Retinal pigment epithelial cell (primary cell): Measurements from ENCODE around the gene ZNF280D.

Experiments used
- DNase-seq: peaks from one replicate; pipeline ENCODE4 v3.0.0-alpha.2; 2010; ENCODE audit warnings: low read depth
- H3K4me3 ChIP-seq: 2 replicates; pipeline ENCODE4 v1.5.1; 2011; ENCODE audit warnings: mild to moderate bottlenecking, low read length, control low read depth, moderate library complexity
- TF ChIP-seq, protein P1 (sequence below): conservative IDR thresholded peaks from 2 replicates; pipeline ENCODE4 v1.5.1; 2011; ENCODE audit warnings: low read depth, low read length, control low read depth, inconsistent platforms

Gene ZNF280D

DNA sequence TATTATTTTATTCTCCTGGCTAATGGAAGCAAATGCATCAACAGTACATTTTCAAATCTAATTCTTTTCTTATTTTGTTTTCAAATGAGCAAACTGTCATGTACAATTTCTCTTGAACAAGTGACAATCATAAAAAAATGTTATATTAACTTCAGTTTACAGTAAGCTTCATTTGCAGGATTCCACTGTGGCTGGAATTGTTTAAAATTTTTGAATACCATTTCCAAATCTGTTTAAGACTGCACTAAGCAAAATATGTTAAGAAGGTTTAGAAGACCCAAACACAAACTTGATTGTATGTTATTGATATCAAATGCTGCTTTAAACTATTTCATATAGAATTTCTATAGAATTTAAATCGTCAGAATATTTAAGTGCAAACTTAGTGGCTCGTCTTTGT lies 92.8 kb downstream of the ZNF280D start:
- DNase-seq, result no peak
- TF ChIP-seq, protein P1, sequence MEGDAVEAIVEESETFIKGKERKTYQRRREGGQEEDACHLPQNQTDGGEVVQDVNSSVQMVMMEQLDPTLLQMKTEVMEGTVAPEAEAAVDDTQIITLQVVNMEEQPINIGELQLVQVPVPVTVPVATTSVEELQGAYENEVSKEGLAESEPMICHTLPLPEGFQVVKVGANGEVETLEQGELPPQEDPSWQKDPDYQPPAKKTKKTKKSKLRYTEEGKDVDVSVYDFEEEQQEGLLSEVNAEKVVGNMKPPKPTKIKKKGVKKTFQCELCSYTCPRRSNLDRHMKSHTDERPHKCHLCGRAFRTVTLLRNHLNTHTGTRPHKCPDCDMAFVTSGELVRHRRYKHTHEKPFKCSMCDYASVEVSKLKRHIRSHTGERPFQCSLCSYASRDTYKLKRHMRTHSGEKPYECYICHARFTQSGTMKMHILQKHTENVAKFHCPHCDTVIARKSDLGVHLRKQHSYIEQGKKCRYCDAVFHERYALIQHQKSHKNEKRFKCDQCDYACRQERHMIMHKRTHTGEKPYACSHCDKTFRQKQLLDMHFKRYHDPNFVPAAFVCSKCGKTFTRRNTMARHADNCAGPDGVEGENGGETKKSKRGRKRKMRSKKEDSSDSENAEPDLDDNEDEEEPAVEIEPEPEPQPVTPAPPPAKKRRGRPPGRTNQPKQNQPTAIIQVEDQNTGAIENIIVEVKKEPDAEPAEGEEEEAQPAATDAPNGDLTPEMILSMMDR, result no peak

DNA sequence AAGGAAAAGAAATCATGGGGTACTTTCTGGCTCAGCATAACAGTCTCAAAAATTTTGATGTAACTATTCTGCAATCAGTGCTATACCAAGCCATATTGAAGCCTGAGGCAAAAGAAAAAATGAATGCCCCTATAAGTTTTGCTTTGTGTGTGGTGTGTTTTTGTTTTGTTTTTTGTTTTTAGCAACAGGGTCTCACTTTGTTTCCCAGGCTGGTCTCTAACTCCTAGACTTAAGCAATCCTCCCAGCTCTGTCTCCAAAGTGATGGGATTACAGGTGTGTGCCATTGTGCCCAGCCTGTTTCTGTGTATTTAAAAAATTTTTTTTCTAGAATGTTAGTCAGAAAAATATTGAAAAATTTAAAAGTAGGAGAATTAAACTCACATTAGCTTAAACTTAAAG lies 93.2 kb downstream of the ZNF280D start:
- no peak for DNase-seq
- no peak overlapping the region for H3K4me3 ChIP-seq
- TF ChIP-seq, protein P1, result no peak

More for the DNA sequence above, 92.8 kb downstream of the ZNF280D start:
- H3K4me3 ChIP-seq, result no peak overlapping the region

DNA sequence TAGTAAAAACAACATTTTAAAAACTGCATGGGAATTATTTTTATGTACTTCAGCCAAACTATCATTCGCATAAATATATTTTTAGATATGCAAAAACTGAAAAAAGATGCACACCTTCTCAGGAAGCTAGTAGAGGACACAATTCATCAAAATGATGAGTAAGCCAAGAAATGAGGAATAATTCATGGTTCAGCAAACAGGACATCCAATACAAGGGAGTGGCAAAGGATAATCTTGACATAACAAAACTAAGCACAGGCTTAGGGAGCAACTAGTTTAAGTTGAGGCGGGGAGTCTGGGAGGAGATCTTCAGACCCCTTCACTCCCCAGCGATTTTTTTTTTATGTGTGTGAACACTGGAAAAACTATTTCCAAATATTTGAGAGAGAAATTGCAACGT lies 93.7 kb downstream of the ZNF280D start:
- TF ChIP-seq, protein P1, result no peak
- DNase-seq, result no peak
- H3K4me3 ChIP-seq, result no peak overlapping the region

DNA sequence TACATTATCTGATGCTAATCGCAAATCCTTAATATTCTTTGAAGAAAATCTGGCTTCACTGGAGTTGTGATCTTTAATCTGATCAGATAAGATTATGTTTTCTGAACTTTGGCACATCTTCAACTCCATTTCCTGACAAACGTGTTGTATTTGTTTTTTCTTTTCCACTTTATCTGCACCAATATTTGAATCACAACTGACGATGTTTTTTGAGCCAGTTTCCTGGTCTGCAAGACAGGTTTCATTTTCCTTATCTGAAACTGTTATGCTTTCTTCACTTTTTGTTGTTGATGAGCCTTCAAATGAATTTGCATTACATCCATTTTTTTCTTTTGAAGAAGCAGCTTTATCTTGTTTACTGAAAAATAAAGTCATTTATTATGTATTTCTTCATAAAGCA lies 101.5 kb downstream of the ZNF280D start:
- no peak overlapping the region for H3K4me3 ChIP-seq

DNA sequence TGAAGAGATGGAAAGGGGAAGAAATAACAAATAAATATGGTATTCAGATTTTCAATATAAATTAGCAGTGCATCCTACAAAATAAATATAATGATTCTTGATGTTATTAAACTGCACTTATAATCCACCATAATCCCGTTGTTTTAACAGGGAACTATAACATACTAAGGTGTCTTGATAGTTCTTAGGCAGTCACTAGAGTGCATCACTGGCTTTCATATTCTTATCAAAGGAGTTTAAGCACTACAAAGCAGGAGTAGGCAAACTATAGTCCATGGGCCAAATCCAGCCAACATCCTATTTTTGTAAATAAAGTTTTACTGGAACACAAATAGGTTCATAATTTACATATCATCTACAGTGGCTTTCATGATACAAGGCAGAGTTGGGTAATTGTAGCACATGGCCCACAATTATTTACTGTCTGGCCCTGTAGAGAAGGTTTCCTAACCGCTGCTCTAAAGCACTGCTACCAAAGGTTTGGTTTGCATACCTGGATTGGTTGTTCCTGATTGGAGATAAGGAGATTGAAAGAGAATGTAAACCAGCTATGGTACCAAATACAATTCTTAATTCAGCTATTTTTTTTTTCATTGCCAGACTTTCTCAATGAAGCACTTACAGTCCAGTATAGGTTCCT lies 104.3 kb downstream of the ZNF280D start:
- TF ChIP-seq, protein P1, result no peak
- no peak overlapping the region for H3K4me3 ChIP-seq
- DNase-seq, result no peak

More for the DNA sequence above, 101.5 kb downstream of the ZNF280D start:
- TF ChIP-seq, protein P1, result no peak
- no peak for DNase-seq

DNA sequence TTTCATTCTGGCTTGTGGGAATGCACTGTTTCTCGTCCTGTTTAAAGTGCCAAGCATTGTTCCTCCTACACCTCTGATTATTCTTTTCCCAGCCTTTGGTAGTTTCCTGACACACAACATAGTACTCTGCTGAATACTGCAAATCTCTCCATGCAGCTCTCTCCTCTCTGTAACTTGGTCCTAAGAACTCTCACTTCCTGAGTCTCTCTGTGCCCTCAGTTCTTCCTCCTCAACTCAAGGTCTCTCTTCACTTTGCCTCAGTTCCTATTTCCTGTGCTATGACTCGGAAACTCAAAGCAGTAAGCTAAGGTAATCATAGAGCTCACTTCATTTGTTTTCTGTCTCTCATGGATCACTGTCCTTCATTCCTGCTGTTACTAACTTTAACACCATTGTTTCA lies 113.4 kb downstream of the ZNF280D start:
- DNase-seq, result no peak
- TF ChIP-seq, protein P1, result no peak
- H3K4me3 ChIP-seq, result no peak overlapping the region

DNA sequence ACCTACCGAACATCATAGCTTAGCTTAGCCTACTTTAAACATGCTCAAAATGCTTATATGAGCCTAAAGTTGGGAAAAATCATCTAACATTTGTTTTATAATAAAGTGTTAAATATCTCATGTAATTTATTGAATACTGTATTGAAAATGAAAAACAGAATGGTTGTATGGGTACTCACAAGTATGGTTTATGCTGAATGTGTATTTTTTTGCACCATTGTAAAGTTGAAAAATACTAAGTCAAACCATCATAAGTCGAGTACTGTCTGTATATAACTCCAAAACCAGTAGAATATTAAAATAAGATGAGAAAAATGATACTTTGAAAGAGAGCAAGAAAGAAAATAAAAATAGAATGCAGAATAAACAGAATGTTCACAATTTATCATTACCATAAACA lies 115.7 kb downstream of the ZNF280D start:
- DNase-seq, result no peak
- TF ChIP-seq, protein P1, result no peak
- H3K4me3 ChIP-seq, result no peak overlapping the region
